ENCODE measurements around the gene YBX1. TPM values are rescaled to one million over a fixed set of nuclear protein-coding genes. Genes with fewer than 3 reads are reported as not detected.

The YBX1 gene
- total RNA-seq, 6 experiments from 2014 or later = 736 to 879 (median 836) TPM

Other genes starting within 250 kb of the YBX1 start
- gene ZMYND12, start 226.4 kb upstream of the YBX1 start, total RNA-seq (2021; fragmentation: NEBNext Ultra II Directional; extraction: Animal tissue kit (Norgen Biotek cat#: 25700)) = under 1 TPM in 1 of 6 experiments, not detected in 5; 0.20 TPM
- gene PPCS, start 225.9 kb upstream of the YBX1 start, total RNA-seq (2021; fragmentation: NEBNext Ultra II Directional; extraction: Animal tissue kit (Norgen Biotek cat#: 25700)) = 10 to 100 TPM; 27.6 to 34.8 (median 29.2) TPM
- gene CCDC30, start 219.1 kb upstream of the YBX1 start, total RNA-seq (2021; fragmentation: NEBNext Ultra II Directional; extraction: Animal tissue kit (Norgen Biotek cat#: 25700)) = 1 to 10 TPM in 1 of 6 experiments, under 1 TPM in 5; 0.18 to 1.2 (median 0.31) TPM
- 10 to 100 TPM; 30.0 to 45.6 (median 40.0) TPM for gene PPIH, start 24.0 kb upstream of the YBX1 start, total RNA-seq (2021; fragmentation: NEBNext Ultra II Directional; extraction: Animal tissue kit (Norgen Biotek cat#: 25700))
- gene CLDN19, start 57.8 kb downstream of the YBX1 start, total RNA-seq (2021; fragmentation: NEBNext Ultra II Directional; extraction: Animal tissue kit (Norgen Biotek cat#: 25700)) = not detected
- 100 to 1,000 TPM; 115 to 169 (median 126) TPM for gene P3H1, start 84.6 kb downstream of the YBX1 start, total RNA-seq (2021; fragmentation: NEBNext Ultra II Directional; extraction: Animal tissue kit (Norgen Biotek cat#: 25700))
- gene C1orf50, start 84.8 kb downstream of the YBX1 start, total RNA-seq (2021; fragmentation: NEBNext Ultra II Directional; extraction: Animal tissue kit (Norgen Biotek cat#: 25700)) = 1 to 10 TPM; 4.9 to 8.8 (median 6.0) TPM
- gene TMEM269, start 102.6 kb downstream of the YBX1 start, total RNA-seq (2021; fragmentation: NEBNext Ultra II Directional; extraction: Animal tissue kit (Norgen Biotek cat#: 25700)) = not detected
- 10 to 100 TPM in 3 of 6 experiments, 1 to 10 TPM in 3; 8.9 to 12.3 (median 10.4) TPM for gene ERMAP, start 134.7 kb downstream of the YBX1 start, total RNA-seq (2021; fragmentation: NEBNext Ultra II Directional; extraction: Animal tissue kit (Norgen Biotek cat#: 25700))
- gene SVBP, start 135.0 kb downstream of the YBX1 start, total RNA-seq (2021; fragmentation: NEBNext Ultra II Directional; extraction: Animal tissue kit (Norgen Biotek cat#: 25700)) = 10 to 100 TPM in 5 of 6 experiments, 1 to 10 TPM in 1; 9.6 to 17.8 (median 14.7) TPM
- 1 to 10 TPM; 4.3 to 5.8 (median 5.4) TPM for gene ZNF691, start 164.2 kb downstream of the YBX1 start, total RNA-seq (2021; fragmentation: NEBNext Ultra II Directional; extraction: Animal tissue kit (Norgen Biotek cat#: 25700))